Coronary artery (tissue), 2 donors: ENCODE results near the gene SS18L1.

Experiments
- DNase-seq: peaks from one replicate; pipeline ENCODE4 v3.0.0-alpha.2; 2017; ENCODE audit warnings: low spot score
- H3K27ac ChIP-seq, 2 donors: fragments of 200-600 bp; sonication (generic); one replicate each; pipeline ENCODE4 v1.5.1; 2016 to 2019
- H3K4me3 ChIP-seq: fragments of 200-600 bp; sonication (generic); 2 replicates; pipeline ENCODE4 v1.5.1; 2016; ENCODE audit warnings: mild to moderate bottlenecking, moderate library complexity
- TF ChIP-seq, protein P1 (sequence below): fragments of 200-600 bp; sonication (generic); IDR thresholded peaks from one replicate; pipeline ENCODE4 v1.5.1; 2019; ENCODE audit warnings: antibody characterized with exemption

The SS18L1 gene

DNA sequence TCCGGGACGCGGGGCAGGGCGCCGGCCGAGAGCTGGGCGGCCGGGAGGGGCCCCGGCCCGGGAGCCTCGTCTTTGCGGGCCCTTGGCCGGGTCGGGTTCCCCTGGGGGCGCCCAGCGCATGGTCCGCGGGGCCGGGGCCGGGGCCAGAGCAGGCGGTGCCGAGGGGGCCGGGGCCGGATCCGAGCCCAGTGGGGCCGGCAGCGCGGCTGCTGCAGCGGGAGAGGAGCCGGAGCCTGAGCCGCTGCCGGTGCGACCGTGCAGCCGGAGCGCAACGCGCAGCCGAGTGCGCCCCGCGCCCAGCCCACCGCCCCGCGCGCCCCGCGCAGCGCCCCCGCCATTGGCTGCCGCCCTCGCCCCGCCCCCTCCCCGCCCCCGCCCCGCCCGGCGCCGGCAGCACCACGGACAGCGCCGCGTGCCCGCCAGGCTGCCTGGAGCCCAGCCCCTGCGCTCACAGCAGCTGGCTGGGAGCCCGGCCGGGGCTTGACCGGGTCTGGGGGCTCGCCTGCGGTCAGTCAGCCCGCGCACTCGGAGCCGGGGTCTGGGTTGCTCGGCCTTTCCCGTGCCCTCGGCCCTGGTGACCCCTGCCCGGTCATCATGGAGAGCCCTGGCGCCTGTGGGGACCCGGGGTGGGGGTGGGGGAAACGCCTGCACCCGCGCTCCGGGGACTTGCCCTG is 76.6 kb downstream of the SS18L1 start, which contains the start of gene HRH3:
Gene HRH3, minus strand, starts transcription at position 287 of the 674 bp plus-strand sequence. CDS start 308 bp downstream, outside the sequence.
- Histone ChIP-seq H3K27ac (no peak within 1 kb of the TSS), H3K4me3 (peak within 1 kb of the TSS; percentile 65)
- TF ChIP-seq, protein P1, sequence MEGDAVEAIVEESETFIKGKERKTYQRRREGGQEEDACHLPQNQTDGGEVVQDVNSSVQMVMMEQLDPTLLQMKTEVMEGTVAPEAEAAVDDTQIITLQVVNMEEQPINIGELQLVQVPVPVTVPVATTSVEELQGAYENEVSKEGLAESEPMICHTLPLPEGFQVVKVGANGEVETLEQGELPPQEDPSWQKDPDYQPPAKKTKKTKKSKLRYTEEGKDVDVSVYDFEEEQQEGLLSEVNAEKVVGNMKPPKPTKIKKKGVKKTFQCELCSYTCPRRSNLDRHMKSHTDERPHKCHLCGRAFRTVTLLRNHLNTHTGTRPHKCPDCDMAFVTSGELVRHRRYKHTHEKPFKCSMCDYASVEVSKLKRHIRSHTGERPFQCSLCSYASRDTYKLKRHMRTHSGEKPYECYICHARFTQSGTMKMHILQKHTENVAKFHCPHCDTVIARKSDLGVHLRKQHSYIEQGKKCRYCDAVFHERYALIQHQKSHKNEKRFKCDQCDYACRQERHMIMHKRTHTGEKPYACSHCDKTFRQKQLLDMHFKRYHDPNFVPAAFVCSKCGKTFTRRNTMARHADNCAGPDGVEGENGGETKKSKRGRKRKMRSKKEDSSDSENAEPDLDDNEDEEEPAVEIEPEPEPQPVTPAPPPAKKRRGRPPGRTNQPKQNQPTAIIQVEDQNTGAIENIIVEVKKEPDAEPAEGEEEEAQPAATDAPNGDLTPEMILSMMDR: no peak
- no peak for DNase-seq

DNA sequence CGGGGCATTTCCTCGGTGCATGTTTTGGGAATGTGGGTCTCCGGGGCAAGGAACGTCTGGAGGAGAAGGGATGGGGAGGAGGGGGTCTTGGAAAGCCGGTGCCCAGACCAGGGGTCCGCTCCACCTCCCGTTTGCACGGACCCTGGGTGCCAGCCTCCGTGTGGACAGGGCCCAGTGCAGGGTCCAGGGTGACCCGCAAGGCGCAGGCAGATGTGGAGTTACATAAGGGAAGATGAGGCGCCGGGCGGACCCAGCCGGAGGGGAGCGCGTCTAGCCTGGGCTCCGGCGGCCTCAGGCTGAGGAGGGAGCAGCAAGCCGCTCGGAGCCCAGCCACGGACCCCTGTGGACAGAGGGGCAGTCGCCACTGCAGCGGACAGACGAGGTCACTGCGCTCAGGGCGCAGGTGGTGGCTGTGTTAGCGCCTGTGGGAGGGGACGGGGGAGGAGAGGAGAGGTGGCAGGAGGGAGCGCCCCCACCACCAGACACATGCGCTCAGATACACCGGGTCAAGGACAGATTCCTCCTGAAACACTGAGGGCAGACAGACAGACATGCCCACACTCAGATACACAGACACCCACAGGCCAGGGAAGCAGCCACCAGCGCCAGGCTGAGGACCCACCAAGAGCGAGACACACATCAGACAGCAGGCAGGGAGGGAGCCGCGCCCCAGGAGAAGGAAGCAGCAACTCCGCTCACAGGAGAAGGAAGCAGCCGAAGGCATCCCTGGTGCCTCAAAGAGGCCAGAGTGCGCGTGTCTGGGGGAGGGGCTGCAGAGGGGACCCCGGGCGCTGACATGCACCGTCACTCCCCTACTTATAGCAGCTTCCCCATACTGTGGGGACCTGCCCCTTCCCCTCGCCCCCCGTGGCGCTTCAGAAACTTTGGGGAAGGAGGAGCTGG is 77.3 kb downstream of the SS18L1 start:
- TF ChIP-seq, protein P1: no peak
- Histone ChIP-seq H3K4me3 (peak overlapping the region; percentile 65), H3K27ac (no peak overlapping the region)
- no peak for DNase-seq

DNA sequence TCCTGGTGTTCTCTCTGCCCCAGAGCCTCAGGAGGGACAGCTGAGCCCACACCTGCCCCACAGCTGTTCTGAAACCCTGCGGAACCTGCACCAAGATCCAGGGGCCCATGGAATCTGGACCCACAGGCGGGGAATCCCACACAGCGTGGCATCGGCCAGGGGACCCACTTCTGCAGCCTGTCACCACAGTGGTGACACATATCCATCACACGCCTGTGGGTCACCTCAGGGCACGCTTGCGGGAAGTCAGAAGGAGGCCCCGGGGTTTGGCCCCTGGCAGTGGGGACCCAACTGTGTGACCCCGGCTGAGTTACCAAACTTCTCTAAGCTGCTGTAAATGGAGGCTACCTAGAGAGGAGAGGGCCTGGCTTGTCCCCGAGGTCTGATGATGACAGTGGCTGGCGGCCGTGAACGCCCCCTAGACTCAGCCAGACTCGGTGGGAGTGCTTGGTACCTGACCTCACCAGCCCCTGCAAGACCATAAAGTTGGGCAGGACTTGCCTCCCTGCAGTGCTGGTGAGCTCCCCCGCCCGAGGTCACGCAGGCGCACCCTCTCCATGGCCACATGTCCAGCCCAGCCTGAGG is 78.8 kb downstream of the SS18L1 start:
- TF ChIP-seq, protein P1: no peak
- Histone ChIP-seq H3K27ac (no peak overlapping the region), H3K4me3 (no peak overlapping the region)
- no peak for DNase-seq

DNA sequence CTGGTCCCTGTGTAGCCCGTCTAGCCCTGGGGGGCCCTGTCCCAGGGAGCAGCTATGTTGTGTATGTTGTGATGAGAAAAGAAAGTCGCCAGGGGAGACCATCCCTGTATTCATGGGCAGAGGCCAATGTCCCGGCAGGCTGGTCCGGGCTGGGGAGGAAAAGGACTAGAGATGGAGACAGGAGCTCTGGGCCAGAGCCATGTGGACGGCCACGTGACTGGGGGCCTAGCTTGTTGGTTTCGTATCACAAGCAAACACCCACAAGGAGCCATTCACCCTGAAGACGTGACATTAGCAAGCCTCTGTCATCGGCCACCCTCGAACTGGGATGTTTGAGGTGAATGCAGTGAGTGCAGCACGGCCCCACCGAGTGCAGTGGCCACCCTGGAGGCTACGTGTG is 79.4 kb downstream of the SS18L1 start:
- H3K27ac ChIP-seq: no peak overlapping the region
- H3K4me3 ChIP-seq: no peak overlapping the region
- no peak for DNase-seq
- TF ChIP-seq, protein P1: no peak

DNA sequence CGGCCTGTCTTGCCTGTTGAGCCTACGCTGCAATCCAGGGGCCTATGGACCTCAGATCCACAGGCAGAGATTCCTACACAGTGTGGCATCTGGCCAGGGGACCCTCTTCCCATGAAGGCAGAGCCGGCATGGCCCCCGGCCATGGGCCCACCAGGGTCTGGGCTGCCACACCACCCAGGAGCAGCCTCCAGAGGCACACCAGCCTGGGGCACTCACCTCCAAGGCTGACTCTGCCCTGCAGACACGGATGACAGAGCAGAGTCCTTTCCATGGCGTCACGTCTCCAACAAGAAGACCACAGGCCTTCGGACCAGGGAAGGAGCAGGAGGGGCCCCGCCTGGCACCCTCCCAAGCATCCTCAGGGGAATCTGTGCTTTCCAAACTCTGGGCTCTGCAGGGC is 80.0 kb downstream of the SS18L1 start:
- Histone ChIP-seq H3K4me3 (no peak overlapping the region), H3K27ac (no peak overlapping the region)
- no peak for DNase-seq
- TF ChIP-seq, protein P1: no peak

DNA sequence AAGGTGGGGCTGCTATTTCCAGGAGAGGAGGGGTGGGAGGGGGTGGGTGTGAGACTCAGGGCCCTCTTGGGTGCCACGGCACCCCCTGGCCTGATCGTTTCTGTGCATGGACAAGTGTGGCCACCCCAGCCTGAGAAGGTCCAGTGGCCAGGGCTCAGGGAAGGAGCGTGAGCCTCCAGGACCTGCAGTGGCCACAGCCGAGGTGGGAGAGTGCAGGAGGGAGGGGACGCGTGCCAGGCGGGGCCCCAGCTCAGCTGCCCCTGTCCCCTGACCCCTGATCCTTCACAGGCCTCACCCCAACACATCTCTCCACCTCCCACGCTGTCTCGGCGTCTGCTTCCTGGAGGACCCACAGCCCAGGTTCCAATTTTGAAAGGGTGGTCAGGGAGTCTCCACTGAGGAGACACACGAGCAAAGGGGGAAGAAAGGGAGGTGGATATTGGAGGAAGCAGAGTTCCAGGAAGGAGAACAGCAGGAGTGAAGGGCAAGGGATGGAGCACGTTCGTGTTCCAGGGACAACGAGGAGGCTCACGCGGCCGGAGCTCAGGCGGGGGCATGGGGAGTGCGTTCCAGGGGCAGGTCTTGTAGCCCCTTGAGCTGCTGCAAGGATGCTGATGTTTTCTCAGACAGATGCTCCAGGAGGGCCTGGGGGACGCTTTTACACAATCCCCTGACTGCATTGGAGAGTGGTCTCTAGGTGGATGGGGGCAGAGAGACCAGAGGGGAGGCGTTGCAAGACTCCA is 80.7 kb downstream of the SS18L1 start:
- H3K27ac ChIP-seq: no peak overlapping the region
- no peak overlapping the region for H3K4me3 ChIP-seq
- TF ChIP-seq, protein P1: no peak
- no peak for DNase-seq
